Testis (tissue), 2 donors: Measurements from ENCODE around the gene GRIA1.

ENCODE experiments used
- CTCF ChIP-seq, 3 experiments: fragments of 450-650 bp in 2 of 3; fragments of 200-600 bp in 1 of 3; sonication (generic) in 1 of 3; IDR thresholded peaks; one replicate each; pipeline ENCODE4 v1.5.1; 2016 to 2019; ENCODE audit warnings: antibody characterized with exemption in 3 of 3, mild to moderate bottlenecking in 2 of 3, moderate library complexity in 1 of 3
- POLR2A ChIP-seq: fragments of 450-650 bp; IDR thresholded peaks from one replicate; pipeline ENCODE4 v1.6.1; 2017; ENCODE audit warnings: antibody characterized with exemption, mild to moderate bottlenecking, moderate library complexity

GRCh38 chr5:153625826-153626354, 135.4 kb downstream of the GRIA1 start:
- TF ChIP-seq CTCF (IDR thresholded peaks at IDR 0.05) (no peak), POLR2A (no peak)
